LNCAP (cell line): ENCODE results near the gene YIPF3.

ENCODE experiments used
- TF ChIP-seq, protein P1 (sequence below): fragments of 450-650 bp; IDR thresholded peaks from 2 replicates; pipeline ENCODE4 v1.5.1; 2017; ENCODE audit warnings: mild to moderate bottlenecking

The YIPF3 gene

DNA sequence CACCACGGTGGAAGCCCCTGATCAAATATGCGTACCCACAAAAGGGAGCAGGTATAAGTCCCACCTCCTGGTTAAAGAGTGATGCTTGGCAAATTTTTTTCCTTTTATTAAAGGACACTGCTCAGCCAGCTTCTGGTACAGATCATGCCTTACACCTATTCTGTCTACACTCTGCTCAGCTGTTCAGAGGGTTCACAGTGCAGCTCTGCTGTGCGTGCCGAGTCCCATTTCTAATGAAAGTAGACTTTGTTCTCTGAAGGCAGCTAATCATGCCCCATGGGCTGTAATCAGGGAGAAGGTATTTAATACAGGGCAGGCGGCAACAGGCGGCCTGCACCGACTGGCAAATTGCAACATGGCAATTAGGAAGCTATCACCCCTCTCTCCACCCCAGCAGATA lies 22.9 kb downstream of the YIPF3 start:
- TF ChIP-seq, protein P1, sequence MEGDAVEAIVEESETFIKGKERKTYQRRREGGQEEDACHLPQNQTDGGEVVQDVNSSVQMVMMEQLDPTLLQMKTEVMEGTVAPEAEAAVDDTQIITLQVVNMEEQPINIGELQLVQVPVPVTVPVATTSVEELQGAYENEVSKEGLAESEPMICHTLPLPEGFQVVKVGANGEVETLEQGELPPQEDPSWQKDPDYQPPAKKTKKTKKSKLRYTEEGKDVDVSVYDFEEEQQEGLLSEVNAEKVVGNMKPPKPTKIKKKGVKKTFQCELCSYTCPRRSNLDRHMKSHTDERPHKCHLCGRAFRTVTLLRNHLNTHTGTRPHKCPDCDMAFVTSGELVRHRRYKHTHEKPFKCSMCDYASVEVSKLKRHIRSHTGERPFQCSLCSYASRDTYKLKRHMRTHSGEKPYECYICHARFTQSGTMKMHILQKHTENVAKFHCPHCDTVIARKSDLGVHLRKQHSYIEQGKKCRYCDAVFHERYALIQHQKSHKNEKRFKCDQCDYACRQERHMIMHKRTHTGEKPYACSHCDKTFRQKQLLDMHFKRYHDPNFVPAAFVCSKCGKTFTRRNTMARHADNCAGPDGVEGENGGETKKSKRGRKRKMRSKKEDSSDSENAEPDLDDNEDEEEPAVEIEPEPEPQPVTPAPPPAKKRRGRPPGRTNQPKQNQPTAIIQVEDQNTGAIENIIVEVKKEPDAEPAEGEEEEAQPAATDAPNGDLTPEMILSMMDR = no peak

DNA sequence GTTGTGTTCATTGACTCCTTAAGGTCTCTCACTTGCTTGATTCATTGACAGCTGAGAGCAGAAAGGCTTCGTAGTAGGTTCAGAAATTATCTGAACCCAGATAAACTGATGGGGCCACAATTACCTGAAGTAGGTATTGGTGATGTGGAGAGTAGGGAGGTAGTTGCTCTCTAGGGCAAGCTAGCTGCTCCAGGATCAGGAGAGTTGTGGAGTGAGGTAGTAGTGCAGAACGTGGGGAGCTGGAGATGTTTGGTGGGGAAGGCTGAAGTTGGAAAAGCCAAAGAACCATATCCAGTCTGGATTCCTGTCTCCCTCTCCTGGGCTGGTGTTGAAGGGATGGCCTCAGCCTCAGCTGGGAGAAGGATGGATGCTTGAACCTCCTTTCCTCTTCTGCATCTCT lies 23.5 kb downstream of the YIPF3 start:
- TF ChIP-seq, protein P1 = no peak

DNA sequence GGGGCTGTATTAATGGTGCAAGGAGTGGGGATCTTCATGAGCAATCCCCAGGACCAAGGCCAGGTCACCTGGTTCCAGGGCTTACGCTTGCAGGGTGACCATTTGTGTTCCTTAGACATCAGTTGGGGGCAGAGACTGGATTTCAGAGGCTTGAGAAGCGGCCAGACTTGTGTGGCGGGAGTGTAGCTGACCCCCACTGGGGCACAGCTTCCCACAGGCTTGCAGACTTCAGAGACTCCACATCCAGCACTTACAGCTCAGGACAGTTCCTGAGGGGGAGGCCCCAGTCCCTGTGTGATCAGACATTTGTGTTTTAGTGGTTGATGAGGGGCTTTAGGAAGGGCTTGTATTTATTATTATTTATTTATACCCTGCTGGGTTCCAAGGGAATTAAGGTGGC lies 24.1 kb downstream of the YIPF3 start:
- TF ChIP-seq, protein P1 = no peak

DNA sequence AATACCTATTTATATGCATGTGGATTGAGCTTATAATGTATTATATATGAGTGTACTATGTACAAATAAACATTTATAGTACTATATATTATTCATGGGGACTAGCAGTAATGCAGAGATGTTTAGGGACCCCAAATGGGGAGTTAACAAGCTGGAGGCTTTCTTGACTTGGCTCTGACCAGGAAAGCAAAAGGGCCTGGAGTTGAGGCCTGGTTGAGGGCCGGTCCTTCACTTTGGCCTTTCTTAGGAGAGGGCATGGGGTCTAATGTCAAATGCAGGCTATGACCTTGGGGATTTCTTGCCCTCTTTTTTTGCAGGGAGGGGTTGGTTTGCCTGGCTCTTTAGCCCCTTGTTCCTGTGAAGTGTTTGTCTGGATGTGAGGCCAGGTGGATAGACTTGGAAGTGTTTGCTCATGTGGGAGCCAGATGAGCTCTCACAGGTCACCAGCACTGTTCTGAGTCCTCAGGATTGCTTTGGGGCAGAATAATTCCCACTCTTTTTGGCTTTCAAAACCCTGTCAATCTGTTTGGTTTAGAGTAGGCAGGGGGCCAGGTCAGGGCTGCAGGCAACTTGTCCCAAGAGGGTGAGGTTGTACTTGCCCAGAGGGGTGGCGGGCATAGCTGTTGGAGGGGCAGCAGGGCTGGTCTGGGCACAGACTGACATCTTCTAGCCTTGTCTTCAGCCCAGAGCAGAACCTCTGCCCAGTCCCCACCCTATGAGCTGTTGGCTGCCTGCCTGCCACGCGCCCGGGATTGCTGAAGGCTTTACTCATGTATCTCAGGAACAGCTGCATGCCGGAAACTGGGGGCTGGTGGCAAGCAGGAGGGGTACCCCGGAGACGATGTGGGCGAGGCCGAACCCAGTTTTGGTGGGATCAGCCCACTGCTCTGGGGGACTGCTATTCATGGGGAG lies 24.7 kb downstream of the YIPF3 start:
- TF ChIP-seq, protein P1 = no peak

DNA sequence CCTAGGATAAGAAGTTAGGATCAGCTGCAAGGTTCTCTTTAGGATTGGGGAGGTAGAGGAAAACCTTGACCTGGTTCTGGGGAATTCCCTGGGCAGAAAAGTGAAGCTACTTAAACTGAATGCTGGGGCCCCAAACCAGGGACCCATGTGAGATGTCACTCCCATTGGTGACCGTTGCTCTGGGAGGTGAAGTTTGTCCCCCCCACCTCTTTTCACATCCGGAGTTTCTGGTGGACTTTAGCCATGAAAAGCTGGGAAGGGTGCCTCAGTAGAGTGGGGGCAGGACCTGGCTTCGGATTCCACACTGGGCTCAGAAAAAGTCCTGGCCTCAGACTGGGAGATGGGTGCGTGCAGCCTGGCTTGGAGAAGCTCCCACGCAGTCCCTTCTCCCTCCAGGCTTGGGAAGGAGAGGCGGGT lies 26.2 kb downstream of the YIPF3 start:
- TF ChIP-seq, protein P1 = no peak

DNA sequence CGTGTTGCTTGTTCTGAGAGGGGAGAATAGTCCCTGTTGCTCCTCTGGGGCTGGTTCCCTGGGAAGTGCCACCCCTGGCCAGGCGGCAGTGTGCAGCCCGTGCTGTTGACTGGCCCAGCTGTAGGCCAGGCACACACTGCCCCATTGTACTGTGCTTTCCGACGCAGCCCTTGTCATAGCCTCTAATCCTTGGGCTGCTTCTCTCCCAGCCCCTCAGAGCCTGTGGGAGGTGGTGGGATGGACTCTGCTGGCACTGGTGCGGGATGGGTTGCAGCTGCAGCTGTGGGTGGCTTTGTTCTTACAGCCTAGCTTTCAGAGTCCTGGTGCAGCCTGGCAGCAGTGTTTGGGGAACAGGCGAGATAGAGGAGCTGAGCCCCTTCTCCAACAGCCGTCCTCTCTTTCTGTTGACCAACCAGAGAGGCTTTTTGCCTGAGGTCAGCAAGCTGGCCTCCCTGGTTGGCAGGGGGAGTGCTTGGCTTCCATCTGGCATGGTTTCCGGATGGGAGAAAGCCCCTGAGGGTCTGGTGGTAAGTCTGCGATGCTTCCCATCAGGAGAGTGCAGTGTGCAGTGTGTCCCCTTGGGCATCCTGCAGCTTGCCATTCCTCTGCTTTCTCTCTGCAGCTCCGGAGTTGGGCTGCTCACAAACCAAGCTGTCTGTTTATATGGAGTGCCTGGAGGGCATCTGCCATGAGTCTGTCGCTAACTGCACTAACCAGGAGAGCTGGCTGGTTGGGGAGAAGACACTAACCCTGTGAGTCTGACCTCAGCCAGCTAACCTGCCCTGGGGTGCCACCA lies 27.3 kb downstream of the YIPF3 start:
- TF ChIP-seq, protein P1 = no peak

DNA sequence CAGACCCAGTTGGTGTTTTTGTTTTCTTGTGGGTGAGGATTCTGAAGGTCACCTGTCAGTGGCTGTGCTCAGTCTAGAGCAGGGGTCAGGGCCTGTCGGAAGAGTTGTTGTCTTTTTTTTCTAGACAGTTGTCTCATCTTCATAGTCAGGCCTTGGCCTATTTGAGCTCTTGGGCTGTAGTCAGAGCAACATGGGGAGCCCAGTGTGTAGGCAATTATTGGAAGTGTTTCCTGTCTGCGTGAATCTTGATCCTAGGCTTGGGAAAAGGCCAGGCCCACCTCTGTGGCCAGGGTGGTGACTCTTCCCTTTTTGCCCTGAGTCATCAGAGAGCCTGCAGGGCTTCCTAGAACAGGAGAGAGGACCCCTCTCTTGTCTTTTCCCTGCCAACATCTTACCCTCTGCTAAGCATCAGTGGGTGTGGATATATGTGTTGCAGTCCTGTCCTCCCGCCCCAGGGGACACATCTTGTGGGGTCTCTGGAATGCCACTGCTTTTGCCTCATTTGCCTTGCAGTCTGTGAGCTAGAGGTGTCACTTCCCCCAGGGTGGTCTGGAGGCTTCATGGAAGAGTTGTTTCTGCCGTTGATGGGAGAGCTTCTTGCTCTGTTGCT lies 28.0 kb downstream of the YIPF3 start:
- TF ChIP-seq, protein P1 = no peak
